ENCODE measurements around the gene AGFG1.

Gene AGFG1

DNA sequence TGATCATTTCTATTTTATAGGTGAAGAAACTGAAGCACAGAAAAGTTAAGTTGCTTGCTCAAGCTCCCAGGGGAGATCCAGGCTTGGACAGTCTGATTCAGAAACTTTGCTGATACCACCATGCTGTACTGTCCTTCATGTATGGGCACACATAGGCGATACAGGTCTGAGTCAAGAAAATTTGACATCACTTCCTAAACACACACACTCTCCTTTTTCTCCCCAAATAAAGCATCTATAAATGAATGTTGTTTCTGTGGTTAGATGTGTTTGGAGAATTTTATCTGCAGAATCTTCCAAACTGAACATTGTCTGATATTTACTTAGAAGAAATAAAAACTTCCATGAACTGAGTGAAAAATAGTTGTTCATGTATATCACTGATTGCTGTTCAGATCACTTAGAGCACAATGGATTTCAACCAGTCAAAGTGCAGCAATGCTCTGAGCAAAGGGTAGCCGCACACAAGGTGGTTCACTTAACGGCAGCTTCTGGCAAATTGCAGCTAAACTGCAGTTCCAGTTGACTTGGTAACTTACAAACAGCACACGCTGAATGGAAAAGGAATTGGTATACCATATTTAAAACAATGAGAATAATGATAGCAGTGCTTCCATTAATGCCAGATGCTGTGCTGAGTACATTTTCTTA, 10.0 kb upstream of the AGFG1 start:
- no peaks in the 10 kb centered on the region for H3K36me3 ChIP-seq (ENCODE audit: insufficient read depth)
- H3K9ac ChIP-seq, result no peak overlapping the region
- no peak overlapping the region for H3K27ac ChIP-seq
- no peaks in the 10 kb centered on the region for H4K20me1 ChIP-seq (ENCODE audit: insufficient read depth)
- H3K4me1 ChIP-seq (ENCODE audit: low read depth, poor library complexity, severe bottlenecking), result peaks cover 15% of the 10 kb centered on the region
- H2AFZ ChIP-seq (ENCODE audit: low read depth), result no peak overlapping the region
- no peak overlapping the region for H3K4me3 ChIP-seq (IDR thresholded peaks at IDR 0.05; ENCODE audit: insufficient read depth, low read depth, low read length)
- TF ChIP-seq, protein P1, sequence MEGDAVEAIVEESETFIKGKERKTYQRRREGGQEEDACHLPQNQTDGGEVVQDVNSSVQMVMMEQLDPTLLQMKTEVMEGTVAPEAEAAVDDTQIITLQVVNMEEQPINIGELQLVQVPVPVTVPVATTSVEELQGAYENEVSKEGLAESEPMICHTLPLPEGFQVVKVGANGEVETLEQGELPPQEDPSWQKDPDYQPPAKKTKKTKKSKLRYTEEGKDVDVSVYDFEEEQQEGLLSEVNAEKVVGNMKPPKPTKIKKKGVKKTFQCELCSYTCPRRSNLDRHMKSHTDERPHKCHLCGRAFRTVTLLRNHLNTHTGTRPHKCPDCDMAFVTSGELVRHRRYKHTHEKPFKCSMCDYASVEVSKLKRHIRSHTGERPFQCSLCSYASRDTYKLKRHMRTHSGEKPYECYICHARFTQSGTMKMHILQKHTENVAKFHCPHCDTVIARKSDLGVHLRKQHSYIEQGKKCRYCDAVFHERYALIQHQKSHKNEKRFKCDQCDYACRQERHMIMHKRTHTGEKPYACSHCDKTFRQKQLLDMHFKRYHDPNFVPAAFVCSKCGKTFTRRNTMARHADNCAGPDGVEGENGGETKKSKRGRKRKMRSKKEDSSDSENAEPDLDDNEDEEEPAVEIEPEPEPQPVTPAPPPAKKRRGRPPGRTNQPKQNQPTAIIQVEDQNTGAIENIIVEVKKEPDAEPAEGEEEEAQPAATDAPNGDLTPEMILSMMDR (conservative IDR thresholded peaks at IDR 0.05; ENCODE audit: low read depth, low read length), result no peak
- H3K4me2 ChIP-seq, result no peak overlapping the region
- H3K27me3 ChIP-seq (ENCODE audit: insufficient read depth, low read depth), result no peaks in the 10 kb centered on the region
- H3K79me2 ChIP-seq (ENCODE audit: insufficient read depth, low read depth), result no peaks in the 10 kb centered on the region

GRCh38 chr2:227462462-227462951, 9.4 kb upstream of the AGFG1 start:
- Histone ChIP-seq H4K20me1 (ENCODE audit: insufficient read depth) (no peaks in the 10 kb centered on the region), H3K79me2 (ENCODE audit: insufficient read depth, low read depth) (no peaks in the 10 kb centered on the region), H3K4me1 (ENCODE audit: low read depth, poor library complexity, severe bottlenecking) (peaks cover 15% of the 10 kb centered on the region), H2AFZ (ENCODE audit: low read depth) (no peak overlapping the region), H3K36me3 (ENCODE audit: insufficient read depth) (no peaks in the 10 kb centered on the region), H3K9ac (no peak overlapping the region), H3K4me3 (IDR thresholded peaks at IDR 0.05; ENCODE audit: insufficient read depth, low read depth, low read length) (no peak overlapping the region), H3K27me3 (ENCODE audit: insufficient read depth, low read depth) (no peaks in the 10 kb centered on the region), H3K27ac (no peak overlapping the region), H3K4me2 (no peak overlapping the region)
- TF ChIP-seq, protein P1 (conservative IDR thresholded peaks at IDR 0.05; ENCODE audit: low read depth, low read length), result no peak

- peaks cover 15% of the 10 kb centered on the region for H3K4me1 ChIP-seq (ENCODE audit: low read depth, poor library complexity, severe bottlenecking)
- H3K4me3 ChIP-seq (IDR thresholded peaks at IDR 0.05; ENCODE audit: insufficient read depth, low read depth, low read length), result no peak overlapping the region
- H4K20me1 ChIP-seq (ENCODE audit: insufficient read depth), result no peaks in the 10 kb centered on the region
- H3K27me3 ChIP-seq (ENCODE audit: insufficient read depth, low read depth), result no peaks in the 10 kb centered on the region
- H3K9ac ChIP-seq, result no peak overlapping the region
- no peaks in the 10 kb centered on the region for H3K36me3 ChIP-seq (ENCODE audit: insufficient read depth)
- no peak overlapping the region for H3K4me2 ChIP-seq
- H2AFZ ChIP-seq (ENCODE audit: low read depth), result no peak overlapping the region
- H3K27ac ChIP-seq, result no peak overlapping the region
- TF ChIP-seq, protein P1 (conservative IDR thresholded peaks at IDR 0.05; ENCODE audit: low read depth, low read length), result no peak
- H3K79me2 ChIP-seq (ENCODE audit: insufficient read depth, low read depth), result no peaks in the 10 kb centered on the region
These were observed 8.7 kb upstream of the AGFG1 start for GRCh38 chr2:227462972-227463931.

- no peaks in the 10 kb centered on the region for H3K27me3 ChIP-seq (ENCODE audit: insufficient read depth, low read depth)
- no peak overlapping the region for H3K4me3 ChIP-seq (IDR thresholded peaks at IDR 0.05; ENCODE audit: insufficient read depth, low read depth, low read length)
- TF ChIP-seq, protein P1 (conservative IDR thresholded peaks at IDR 0.05; ENCODE audit: low read depth, low read length), result no peak
- H3K9ac ChIP-seq, result no peak overlapping the region
- H3K79me2 ChIP-seq (ENCODE audit: insufficient read depth, low read depth), result no peaks in the 10 kb centered on the region
- no peak overlapping the region for H3K27ac ChIP-seq
- no peak overlapping the region for H3K4me2 ChIP-seq
- no peak overlapping the region for H2AFZ ChIP-seq (ENCODE audit: low read depth)
- H3K36me3 ChIP-seq (ENCODE audit: insufficient read depth), result no peaks in the 10 kb centered on the region
- no peaks in the 10 kb centered on the region for H4K20me1 ChIP-seq (ENCODE audit: insufficient read depth)
- H3K4me1 ChIP-seq (ENCODE audit: low read depth, poor library complexity, severe bottlenecking), result peaks cover 15% of the 10 kb centered on the region
These were observed 7.6 kb upstream of the AGFG1 start for GRCh38 chr2:227464361-227464760.
